Measurements from ENCODE around the gene ABRAXAS1. TPM values are rescaled to one million over a fixed set of nuclear protein-coding genes. Genes with fewer than 3 reads are reported as not detected.
"Not testable (repeated sequence)": the region's sequence is repeated elsewhere in the genome, so short reads cannot be mapped to it uniquely, and the experiment has no call there.

ABRAXAS1 gene
- total RNA-seq = 10 to 100 TPM; 12.4 to 16.1 TPM

DNA sequence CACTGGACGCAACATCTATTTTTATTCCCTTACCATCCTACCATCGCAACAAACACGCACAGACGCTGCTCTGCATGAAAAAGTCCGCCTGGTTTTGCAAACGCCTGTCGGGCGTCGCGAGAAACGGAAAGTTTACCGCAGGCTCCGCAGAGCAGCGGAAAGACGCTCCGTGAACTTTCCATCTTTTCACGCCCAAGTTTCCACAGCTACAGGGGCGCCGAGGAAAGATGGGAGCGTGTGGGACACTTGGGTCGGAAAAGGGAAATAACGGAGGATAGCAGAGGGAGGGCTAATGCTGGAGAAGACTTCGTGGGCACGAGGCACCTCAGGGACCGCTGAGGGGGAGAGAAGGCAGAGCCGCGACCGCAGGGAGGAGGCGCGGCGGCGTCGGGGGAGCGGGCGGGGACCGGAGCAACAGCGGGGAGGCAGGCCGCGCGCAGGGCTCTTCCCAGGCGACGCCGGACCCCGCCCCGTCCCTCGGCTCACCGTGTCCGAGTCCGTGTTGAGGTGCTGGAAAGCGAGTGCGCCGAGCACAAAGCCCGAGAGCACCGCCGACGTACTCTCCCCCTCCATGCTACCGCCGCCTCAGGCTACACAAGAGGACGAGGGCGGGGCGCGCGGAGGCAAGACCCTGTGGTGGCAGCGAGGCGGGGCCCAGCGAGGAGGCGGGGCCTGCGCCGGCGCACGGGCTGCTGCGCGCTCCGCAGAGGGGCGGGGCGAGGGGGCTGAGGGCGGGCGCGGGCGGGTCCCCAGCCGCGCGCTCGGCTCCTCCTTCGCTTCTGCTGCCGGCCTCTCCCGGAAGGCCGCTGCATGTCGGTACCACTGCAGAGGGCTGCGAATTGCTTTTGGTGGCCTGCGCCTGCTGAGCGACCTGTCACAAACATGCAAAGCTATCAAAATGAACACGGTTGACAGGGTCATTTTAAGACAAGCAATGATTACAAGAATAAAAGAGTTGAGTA lies at the start of gene ABRAXAS1:
Gene ABRAXAS1 (minus strand): TSS at position 601 of the 962 bp plus-strand sequence. CDS start 28 bp downstream, at position 573.
- Mint-ChIP-seq H3K4me1 (no peaks in the 10 kb centered on the region), H3K27ac (peak within 1 kb of the TSS; percentile 94), H3K9me3 (no peaks in the 10 kb centered on the region), H3K27me3 (no peaks in the 10 kb centered on the region), H3K36me3 (ENCODE audit: low read depth) (peaks cover 11% of the 10 kb centered on the region), H3K4me3 (peak within 1 kb of the TSS; percentile 97)
- peak; percentile 96 for ATAC-seq (replicated peaks)

DNA sequence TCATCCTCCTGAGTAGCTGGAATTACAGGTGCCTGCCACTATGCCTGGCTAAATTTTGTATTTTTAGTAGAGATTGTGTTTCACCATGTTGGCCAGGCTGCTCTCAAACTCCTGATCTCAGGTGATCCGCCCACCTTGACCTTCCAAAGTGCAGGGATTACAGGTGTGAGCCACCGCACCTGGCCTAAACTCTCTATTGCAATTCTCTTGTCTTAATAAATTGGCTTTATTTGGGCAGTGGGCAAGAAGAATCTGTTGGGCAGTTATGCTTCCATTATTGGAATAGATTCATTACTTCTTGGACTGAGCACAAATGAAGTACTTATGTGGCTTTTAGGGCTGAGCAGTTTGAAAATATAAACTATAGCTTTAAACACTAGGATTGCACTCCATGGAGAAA lies 42.8 kb upstream of the ABRAXAS1 start:
- peaks cover 15% of the 10 kb centered on the region for H3K27me3 Mint-ChIP-seq
- H3K4me1 Mint-ChIP-seq = no peaks in the 10 kb centered on the region
- no peaks in the 10 kb centered on the region for H3K36me3 Mint-ChIP-seq (ENCODE audit: low read depth)
- ATAC-seq (replicated peaks) = no peak
- H3K4me3 Mint-ChIP-seq = no peak overlapping the region
- H3K9me3 Mint-ChIP-seq = no peaks in the 10 kb centered on the region
- no peak overlapping the region for H3K27ac Mint-ChIP-seq

DNA sequence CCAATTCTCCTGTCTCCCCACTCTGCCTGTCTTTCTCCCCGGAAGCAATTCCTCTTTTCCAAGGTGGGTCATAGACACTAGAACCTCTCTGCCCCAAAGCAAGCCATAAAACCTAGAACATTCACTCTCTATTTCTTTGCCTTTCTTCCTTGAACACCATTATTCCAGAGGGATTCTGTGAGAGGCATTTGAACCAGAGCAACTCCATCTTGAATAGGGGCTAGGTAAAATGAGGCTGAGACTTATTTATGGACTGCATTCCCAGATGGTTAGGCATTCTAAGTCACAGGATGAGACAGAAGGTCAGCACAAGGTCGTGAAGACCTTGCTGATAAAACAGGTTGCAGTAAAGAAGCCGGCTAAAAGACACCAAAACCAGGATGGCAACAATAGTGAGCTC lies 37.3 kb upstream of the ABRAXAS1 start:
- ATAC-seq (replicated peaks) = no peak
- no peaks in the 10 kb centered on the region for H3K9me3 Mint-ChIP-seq
- H3K27me3 Mint-ChIP-seq = peaks cover 15% of the 10 kb centered on the region
- no peak overlapping the region for H3K4me3 Mint-ChIP-seq
- no peaks in the 10 kb centered on the region for H3K36me3 Mint-ChIP-seq (ENCODE audit: low read depth)
- H3K27ac Mint-ChIP-seq = no peak overlapping the region
- H3K4me1 Mint-ChIP-seq = no peaks in the 10 kb centered on the region

DNA sequence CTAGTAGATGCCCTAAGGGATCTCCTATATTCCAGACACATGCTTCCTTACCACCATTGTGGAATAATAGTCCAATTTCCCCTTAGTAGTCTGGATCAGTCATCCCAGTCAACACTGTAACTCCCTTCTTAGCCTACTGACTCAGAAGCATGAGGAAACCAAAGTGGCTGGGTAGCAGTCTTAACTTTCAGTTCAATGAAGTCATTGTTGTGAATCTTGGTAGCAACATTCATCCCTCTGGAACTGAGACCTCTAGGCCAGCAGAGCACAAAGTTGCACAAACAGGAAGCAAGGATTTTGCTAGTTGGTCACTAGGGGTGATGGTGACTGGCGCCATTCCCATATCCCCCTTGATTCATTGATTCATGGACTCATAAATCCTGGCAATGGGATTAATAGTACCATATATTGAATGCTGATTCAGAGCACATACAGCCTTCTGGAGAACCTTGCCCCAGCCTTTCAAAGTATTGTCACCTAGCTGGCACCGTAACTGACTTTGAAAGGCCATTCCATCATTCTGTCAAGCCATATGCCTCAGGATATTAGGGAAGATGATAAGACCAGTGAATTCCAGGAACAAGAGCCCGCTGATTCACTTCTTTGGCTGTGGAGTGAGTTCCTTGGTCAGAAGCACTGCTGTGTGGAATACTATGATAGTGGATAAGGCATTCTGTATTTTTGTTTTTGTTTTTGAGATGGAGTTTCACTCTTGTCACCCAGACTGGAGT lies 31.3 kb upstream of the ABRAXAS1 start:
- Mint-ChIP-seq H3K27me3 (no peaks in the 10 kb centered on the region), H3K4me1 (no peaks in the 10 kb centered on the region), H3K36me3 (ENCODE audit: low read depth) (no peaks in the 10 kb centered on the region), H3K27ac (no peak overlapping the region), H3K4me3 (no peak overlapping the region), H3K9me3 (no peaks in the 10 kb centered on the region)
- ATAC-seq (replicated peaks) = peak; percentile 70

DNA sequence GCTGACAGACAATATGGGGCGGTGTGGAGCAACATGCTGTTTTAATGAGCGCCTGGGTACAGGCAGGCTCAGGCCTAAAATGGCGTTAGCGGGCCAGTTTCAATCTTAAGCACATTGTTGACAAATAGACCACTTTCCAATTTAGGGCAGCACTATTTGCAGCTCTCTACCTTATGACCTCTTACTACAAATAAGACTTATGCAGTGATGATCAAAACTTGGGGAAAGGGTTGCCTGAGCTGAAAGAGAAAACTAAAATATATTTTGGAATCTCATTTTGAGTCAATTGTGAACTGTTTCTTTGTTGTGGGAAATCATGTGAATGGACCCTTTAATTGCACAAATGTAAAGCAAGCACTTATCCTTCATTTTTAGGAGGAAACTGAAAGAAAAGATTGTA lies 25.5 kb upstream of the ABRAXAS1 start:
- Mint-ChIP-seq H3K27me3 (peaks cover 3% of the 10 kb centered on the region), H3K27ac (no peak overlapping the region), H3K4me1 (peaks cover 5% of the 10 kb centered on the region), H3K9me3 (peaks cover 4% of the 10 kb centered on the region), H3K4me3 (no peak overlapping the region), H3K36me3 (ENCODE audit: low read depth) (no peaks in the 10 kb centered on the region)
- ATAC-seq (replicated peaks) = no peak

DNA sequence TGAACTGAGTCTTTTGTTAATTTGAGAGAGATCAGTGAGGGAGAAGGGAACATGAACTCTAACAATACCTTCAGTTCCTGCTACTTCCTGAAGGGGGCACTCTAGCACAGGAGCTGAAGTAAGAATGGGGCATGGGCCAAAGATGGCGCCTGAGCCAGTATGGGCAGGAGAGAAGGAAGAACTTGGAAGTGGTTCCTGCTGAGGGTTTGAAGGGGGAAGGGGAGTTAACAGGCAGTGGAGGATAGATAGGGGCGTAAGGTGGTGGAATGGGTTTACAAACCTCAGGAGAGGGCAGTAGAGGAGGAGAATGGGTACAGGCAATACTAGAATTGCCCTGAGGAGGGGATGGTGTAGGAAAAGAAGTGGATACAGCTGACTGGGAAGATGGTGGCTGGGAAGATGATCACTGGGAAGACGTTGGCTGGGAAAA lies 24.3 kb upstream of the ABRAXAS1 start:
- H3K9me3 Mint-ChIP-seq; H3K4me3 Mint-ChIP-seq; H3K27me3 Mint-ChIP-seq; H3K36me3 Mint-ChIP-seq (ENCODE audit: low read depth); H3K4me1 Mint-ChIP-seq: not testable (repeated sequence)
- H3K27ac Mint-ChIP-seq = peak overlapping the region; percentile 51
- peak; percentile 46 for ATAC-seq (replicated peaks)

DNA sequence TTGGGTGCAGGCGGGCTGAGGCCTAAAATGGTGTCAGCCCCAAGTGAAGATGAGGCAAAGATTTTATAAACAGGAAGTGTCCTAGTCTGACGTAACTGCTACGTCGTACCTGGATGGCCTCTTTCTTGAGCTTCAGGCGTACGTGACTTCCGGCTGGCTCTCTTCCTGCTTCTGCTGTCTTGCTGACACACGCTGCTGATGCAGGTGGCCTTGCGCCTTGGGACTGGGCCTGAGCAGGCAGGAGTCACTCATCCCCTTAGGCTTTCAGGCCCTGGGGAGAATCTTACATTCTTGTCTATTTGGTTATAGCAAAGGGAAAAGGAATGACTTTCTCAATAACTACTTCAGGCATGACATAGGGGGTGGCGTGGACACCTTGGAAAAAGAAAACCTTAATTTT lies 20.1 kb upstream of the ABRAXAS1 start:
- H3K9me3 Mint-ChIP-seq = peaks cover 4% of the 10 kb centered on the region
- peak overlapping the region; percentile 37 for H3K4me3 Mint-ChIP-seq
- peaks cover 5% of the 10 kb centered on the region for H3K4me1 Mint-ChIP-seq
- peaks cover 3% of the 10 kb centered on the region for H3K27me3 Mint-ChIP-seq
- ATAC-seq (replicated peaks) = peak; percentile 37
- H3K27ac Mint-ChIP-seq = peak overlapping the region; percentile 18
- no peaks in the 10 kb centered on the region for H3K36me3 Mint-ChIP-seq (ENCODE audit: low read depth)

DNA sequence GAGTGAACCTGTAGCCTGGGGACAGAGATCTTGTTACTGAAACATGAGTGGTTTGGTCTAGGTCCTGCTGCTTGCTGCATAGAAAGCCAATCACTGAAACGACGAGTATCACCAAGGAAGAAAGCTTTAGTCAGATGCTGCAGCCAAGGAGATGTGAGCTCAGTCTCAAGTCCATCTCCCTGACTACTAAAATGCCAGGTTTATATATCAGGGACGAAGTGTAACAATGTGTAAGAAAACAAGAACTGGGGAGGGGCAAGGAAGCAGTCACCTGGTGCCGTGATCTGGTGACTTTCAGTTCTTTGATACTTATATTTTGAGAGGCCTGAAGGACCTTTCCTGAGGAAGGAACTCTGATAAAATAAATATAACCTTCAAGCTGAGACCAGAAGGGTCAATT lies 19.6 kb upstream of the ABRAXAS1 start:
- Mint-ChIP-seq H3K4me3 (peak overlapping the region; percentile 37), H3K9me3 (peaks cover 4% of the 10 kb centered on the region), H3K27me3 (peaks cover 3% of the 10 kb centered on the region), H3K36me3 (ENCODE audit: low read depth) (no peaks in the 10 kb centered on the region), H3K27ac (peak overlapping the region; percentile 18), H3K4me1 (peaks cover 5% of the 10 kb centered on the region)
- peak; percentile 35 for ATAC-seq (replicated peaks)

DNA sequence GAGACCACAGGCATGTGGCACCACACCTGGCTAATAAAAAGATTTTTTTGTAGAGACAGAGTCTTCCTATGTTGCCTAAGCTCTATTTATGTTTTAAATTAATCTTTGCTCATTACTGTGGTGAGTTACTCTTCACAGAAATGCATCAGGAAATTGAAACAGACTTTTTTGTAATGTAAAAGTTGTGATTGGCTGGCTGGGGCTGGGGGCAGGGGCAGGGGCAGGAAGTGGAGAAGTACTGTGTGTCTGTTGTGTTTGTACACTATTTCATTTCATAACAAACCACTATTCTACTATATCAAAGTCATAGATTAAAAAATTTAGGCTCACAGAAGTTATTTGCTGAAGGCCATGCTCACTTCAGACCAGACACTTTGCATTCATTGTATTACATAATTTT lies 19.1 kb upstream of the ABRAXAS1 start:
- no peak for ATAC-seq (replicated peaks)
- Mint-ChIP-seq H3K36me3 (ENCODE audit: low read depth) (no peaks in the 10 kb centered on the region), H3K9me3 (peaks cover under 1% of the 10 kb centered on the region), H3K27ac (no peak overlapping the region), H3K4me1 (peaks cover under 1% of the 10 kb centered on the region), H3K27me3 (peaks cover under 1% of the 10 kb centered on the region), H3K4me3 (peak overlapping the region; percentile 37)

DNA sequence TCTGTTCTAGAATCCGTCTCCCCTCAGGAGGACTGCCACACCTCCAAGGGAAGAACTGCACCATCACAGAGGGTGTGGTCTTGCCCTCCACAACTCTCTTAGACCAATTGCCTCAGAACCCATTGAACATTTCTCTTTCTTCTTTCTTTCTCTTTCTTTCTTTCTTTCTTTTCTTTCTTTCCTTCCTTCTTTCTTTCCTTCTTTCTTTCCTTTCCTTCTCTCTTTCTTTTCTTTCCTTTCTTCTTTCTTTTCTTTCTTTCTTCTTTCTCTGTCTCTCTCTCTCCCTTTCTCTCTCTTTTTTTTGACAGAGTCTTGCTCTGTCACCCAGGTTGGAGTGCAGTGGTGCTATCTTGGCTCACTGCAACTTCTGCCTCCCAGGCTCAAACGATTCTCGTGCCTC lies 16.8 kb upstream of the ABRAXAS1 start:
- H3K9me3 Mint-ChIP-seq; H3K27ac Mint-ChIP-seq; H3K4me3 Mint-ChIP-seq; H3K4me1 Mint-ChIP-seq; H3K36me3 Mint-ChIP-seq (ENCODE audit: low read depth); H3K27me3 Mint-ChIP-seq; ATAC-seq (replicated peaks): not testable (repeated sequence)

DNA sequence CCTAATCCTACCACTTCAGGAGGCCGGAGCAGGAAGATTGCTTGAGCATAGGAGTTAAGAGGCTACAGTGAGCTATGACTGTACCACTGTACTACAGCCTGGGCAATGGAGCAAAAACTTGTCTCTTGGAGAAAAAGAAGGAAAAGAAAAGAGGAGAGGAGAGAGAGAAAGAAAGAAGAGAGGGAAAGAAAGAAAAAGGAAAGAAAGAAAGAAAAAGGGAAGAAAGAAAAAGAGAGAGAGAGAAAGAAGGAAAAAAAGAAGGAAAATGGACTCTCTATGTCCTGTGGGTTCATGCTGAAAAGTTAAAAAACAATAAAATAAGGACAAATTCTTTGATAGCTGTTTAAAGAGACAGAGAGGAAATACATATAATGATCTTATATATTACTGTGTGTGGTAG lies 13.3 kb upstream of the ABRAXAS1 start:
- H3K4me3 Mint-ChIP-seq = no peak overlapping the region
- H3K4me1 Mint-ChIP-seq = no peaks in the 10 kb centered on the region
- H3K27ac Mint-ChIP-seq = peak overlapping the region; percentile 45
- no peak for ATAC-seq (replicated peaks)
- no peaks in the 10 kb centered on the region for H3K36me3 Mint-ChIP-seq (ENCODE audit: low read depth)
- H3K9me3 Mint-ChIP-seq = no peaks in the 10 kb centered on the region
- no peaks in the 10 kb centered on the region for H3K27me3 Mint-ChIP-seq

DNA sequence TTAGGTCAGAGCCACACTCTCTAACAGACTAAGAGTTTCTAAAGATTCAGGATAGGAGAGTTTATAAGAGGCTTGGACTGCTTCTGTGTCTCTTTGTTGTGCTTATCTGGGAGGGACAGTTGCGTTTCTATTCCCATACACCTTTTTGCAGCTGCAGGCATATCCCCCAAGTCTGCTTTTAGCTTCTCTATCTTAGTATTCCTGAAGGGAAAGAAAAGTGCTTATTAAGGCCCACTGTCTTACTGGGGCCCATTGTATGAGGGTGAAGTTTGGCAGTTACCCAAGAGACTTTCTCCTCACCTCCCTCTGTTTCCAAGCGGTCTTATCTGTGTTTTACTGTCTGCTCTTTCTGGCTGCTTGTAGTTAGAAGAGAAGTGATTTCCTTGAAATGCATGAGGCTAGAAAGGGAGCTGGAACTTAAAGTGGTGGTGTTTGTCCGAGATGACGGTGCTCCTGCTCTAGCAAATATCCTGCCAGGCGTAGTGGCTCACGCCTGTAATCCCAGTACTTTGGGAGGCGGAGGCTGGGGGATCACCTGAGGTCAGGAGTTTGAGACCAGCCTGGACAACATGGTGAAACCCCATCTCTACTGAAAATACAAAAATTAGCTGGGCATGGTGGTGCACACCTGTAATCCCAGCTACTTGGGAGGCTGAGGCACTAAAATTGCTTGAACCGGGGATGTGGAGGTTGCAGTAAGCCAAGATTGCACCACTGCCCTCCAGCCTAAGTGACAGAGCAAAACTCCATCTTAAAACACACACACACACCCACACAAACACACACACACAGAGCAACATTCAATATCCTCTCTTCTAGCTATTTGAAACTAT lies 11.4 kb upstream of the ABRAXAS1 start:
- H3K27ac Mint-ChIP-seq; H3K4me1 Mint-ChIP-seq; H3K36me3 Mint-ChIP-seq (ENCODE audit: low read depth); H3K27me3 Mint-ChIP-seq; ATAC-seq (replicated peaks); H3K9me3 Mint-ChIP-seq; H3K4me3 Mint-ChIP-seq: not testable (repeated sequence)

DNA sequence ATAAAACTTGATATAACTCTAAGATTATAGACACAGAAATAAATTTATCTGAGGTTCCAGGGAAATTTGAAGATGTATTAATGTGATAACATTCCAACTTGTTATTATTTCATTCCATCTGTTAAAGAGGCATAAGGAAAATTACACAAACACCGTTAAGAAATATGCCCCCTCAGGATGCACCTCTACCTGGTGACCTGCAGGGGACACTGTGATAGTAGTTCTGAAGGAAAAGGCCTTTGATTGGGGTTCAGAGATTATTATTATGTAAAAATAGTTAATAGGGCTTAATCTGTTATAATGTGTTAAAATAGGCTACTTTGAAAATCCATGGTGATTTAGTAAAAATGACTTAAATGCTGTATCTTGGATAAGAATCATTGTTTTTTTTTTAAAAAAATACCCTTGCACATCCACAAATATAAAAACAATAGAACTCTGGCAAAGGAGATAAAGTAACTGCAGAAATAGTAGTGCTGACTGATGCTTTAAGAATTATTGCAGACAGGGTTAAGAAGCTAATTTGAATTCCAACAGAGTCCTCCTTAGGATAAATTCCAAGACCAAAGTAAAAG lies 6.1 kb upstream of the ABRAXAS1 start:
- Mint-ChIP-seq H3K4me1 (no peaks in the 10 kb centered on the region), H3K27me3 (no peaks in the 10 kb centered on the region), H3K36me3 (ENCODE audit: low read depth) (no peaks in the 10 kb centered on the region), H3K4me3 (no peak overlapping the region), H3K27ac (no peak overlapping the region), H3K9me3 (no peaks in the 10 kb centered on the region)
- ATAC-seq (replicated peaks) = no peak

DNA sequence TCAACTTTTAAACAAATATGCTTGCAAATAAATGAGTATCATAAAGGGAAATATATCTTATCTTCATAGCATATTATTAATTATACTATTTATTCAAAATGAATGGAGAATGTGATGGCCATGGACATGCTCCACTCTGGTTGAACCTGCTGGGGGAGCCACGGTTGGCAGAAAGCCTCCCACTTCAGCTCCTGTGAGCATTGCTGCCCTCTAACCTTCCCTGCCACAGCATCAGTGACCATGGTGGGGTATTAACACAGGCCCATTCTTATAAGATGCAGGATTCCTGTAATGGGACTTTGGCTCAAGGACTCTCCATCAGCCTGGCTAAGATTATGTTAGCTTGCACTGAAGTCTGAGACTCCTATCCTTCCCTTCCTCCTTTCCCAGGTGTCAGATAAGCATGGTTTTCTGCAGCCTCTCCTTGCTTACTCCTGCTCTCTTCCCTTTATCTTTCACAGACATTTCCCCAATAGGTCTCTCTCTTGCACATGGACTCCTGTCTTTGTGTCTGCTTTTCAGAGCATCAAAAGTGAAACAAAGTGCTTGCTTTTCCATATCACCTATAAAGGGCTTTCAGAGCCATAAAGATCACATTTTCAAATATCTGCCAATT lies 4.9 kb upstream of the ABRAXAS1 start:
- Mint-ChIP-seq H3K9me3 (no peaks in the 10 kb centered on the region), H3K4me1 (no peaks in the 10 kb centered on the region), H3K27ac (no peak overlapping the region), H3K36me3 (ENCODE audit: low read depth) (no peaks in the 10 kb centered on the region), H3K27me3 (no peaks in the 10 kb centered on the region), H3K4me3 (no peak overlapping the region)
- ATAC-seq (replicated peaks) = no peak

Measured in activated T-helper 17 cell treated with anti-CD3 and anti-CD28 coated beads, Interleukin-2, amount 50 U/mL, for 72 hours (primary cell).